ENCODE measurements around the gene G6PC3.

DNA sequence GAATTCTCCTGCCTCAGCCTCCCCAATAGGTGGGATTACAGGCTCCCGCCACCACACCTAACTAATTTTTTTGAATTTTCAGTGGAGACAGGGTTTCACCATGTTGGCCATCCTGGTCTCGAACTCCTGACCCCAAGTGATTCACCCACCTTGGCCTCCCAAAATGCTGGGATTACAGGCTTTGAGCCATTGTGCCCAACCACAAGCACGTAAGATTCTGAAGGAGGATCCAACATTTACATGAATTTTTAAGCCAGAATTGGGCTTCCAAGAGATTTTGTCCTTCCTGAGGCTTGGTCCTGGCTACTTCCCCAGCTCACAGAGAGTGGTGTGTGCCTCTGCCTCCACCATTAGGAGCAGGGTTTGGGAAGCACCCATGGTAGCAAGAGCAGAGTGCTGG is 11.1 kb downstream of the G6PC3 start:
- TF ChIP-seq POLR2A (IDR thresholded peaks at IDR 0.05; ENCODE audit: low read depth, low read length) (no peak), BHLHE40 (IDR thresholded peaks at IDR 0.05; ENCODE audit: low read depth, low read length) (no peak), MXI1 (IDR thresholded peaks at IDR 0.05; ENCODE audit: borderline replicate concordance, low read depth, low read length) (no peak)
- TF ChIP-seq, protein P1, sequence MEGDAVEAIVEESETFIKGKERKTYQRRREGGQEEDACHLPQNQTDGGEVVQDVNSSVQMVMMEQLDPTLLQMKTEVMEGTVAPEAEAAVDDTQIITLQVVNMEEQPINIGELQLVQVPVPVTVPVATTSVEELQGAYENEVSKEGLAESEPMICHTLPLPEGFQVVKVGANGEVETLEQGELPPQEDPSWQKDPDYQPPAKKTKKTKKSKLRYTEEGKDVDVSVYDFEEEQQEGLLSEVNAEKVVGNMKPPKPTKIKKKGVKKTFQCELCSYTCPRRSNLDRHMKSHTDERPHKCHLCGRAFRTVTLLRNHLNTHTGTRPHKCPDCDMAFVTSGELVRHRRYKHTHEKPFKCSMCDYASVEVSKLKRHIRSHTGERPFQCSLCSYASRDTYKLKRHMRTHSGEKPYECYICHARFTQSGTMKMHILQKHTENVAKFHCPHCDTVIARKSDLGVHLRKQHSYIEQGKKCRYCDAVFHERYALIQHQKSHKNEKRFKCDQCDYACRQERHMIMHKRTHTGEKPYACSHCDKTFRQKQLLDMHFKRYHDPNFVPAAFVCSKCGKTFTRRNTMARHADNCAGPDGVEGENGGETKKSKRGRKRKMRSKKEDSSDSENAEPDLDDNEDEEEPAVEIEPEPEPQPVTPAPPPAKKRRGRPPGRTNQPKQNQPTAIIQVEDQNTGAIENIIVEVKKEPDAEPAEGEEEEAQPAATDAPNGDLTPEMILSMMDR (conservative IDR thresholded peaks at IDR 0.05; ENCODE audit: low read depth, low read length) = no peak
- TF ChIP-seq, protein P2, sequence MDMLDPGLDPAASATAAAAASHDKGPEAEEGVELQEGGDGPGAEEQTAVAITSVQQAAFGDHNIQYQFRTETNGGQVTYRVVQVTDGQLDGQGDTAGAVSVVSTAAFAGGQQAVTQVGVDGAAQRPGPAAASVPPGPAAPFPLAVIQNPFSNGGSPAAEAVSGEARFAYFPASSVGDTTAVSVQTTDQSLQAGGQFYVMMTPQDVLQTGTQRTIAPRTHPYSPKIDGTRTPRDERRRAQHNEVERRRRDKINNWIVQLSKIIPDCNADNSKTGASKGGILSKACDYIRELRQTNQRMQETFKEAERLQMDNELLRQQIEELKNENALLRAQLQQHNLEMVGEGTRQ (IDR thresholded peaks at IDR 0.05; ENCODE audit: low read depth, low read length) = no peak

All from IMR-90 (cell line).